HG02759 (cell line): Measurements from ENCODE around the gene KRT25.
"Not testable (repeated sequence)": the region's sequence is repeated elsewhere in the genome, so short reads cannot be mapped to it uniquely, and the experiment has no call there.

ENCODE experiments used
- ATAC-seq: cut with Tn5 transposase; IDR thresholded peaks from one replicate; pipeline ENCODE4 v1.9.1; 2021; ENCODE audit warnings: mild to moderate bottlenecking, moderate library complexity; ENCODE audit not compliant: unreplicated experiment

Gene KRT25

DNA sequence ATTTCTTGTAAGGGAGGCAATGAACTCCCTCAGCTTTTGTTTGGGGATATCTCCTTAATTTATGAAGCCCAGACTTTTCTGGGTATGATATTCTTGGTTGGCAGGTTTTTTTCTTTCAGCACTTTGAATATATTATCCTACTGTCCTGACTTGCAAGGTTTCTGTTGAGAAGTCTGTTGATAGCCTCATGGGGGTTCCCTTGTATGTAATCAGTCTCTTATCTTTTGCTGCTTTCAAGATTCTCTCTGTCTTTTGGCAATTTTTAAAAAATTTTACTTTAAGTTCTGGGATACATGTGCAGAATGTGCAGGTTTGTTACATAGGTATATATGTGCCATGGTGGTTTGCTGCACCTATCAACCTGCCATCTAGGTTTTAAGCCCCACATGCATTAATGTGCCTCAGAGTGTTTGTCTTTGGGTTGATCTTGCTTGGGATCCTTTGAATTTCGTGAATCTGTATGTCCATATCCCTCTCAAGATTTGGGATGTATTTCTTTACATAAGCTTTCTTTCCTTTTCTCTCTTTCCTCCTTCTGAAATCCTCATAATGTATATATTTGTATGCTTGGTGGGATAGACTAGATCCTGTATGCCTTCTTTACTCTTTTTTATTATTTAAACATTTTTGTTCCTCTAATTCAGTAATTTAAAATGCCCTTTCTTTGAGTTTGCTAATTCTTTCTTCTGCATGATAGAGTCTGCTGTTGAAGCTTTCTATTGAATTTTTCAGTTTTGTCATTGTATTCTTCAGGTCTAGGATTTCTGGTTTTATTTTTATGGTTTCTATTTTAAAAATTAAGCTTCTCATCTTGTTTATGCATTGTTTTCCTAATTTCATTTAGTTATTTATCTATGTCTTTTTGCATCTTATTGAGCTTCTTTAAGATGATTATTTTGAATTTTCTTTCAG lies 5.2 kb upstream of the KRT25 start:
- no peak for ATAC-seq

DNA sequence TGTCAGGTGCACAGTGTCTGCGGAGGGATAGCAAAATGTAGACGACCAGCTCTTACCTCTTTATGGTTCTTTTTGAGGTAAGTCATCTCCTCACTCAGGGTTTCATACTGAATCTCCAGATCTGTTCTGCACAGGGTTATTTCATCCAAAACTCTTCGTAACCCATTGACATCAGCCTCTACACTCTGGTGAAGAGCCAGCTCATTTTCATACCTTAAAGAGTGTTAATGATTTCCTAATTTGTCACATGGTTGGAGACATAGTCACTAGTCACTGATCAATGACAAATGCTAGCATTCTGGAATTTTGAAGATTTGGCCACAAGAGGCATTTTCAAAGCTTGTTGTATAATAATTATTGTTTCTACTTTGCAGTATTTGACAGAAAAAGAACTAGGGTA lies 1.3 kb downstream of the KRT25 start:
- ATAC-seq = no peak

- ATAC-seq = no peak
Measured at GRCh38 chr17:40751065-40751464, 4.1 kb downstream of the KRT25 start.

GRCh38 chr17:40750391-40750790 lies 4.7 kb downstream of the KRT25 start:
- no peak for ATAC-seq

- not testable (repeated sequence) for ATAC-seq
Measured at GRCh38 chr17:40748666-40749065, 6.5 kb downstream of the KRT25 start.

- no peak for ATAC-seq
Measured at GRCh38 chr17:40738553-40738952, 16.6 kb downstream of the KRT25 start.

DNA sequence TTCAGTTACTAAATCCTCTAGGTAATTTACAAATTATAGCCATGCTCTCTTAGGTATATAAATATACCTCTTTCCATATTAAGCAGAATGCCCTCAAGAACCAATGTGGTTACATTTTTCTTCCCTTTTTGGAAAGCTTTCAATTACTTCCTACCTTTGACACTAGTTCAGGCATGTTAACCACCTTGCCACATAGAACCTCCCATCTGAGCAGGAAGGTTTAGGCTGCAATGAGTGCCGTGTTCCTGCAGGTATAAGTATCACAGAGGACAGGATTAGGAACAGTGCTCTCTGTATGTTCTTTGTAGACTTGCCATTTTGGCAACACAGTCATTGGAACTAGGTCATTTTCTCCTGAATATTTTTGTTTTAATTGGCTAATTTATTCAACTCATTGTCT lies 20.1 kb downstream of the KRT25 start:
- no peak for ATAC-seq

- no peak for ATAC-seq
Measured at GRCh38 chr17:40734018-40734417, 21.1 kb downstream of the KRT25 start.

DNA sequence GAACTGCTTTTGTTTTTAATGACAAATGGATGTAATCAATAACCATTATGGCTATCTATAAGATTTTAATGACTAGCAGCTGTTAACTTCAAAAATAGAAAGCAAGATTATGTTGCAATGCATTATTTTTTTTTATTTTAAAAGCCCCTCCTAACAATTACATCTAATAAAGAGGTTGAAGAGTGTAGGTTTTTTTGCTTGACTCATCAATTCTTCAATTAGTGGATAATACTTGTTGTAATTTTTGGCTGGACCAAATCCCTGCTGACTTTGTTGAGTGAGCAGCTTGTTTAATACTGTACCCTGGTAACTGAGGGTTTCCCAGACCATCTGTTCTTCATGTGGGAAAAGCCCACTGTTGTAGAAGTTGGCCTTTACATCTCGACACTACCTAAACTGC lies 24.2 kb downstream of the KRT25 start:
- ATAC-seq = no peak

GRCh38 chr17:40727447-40728231 lies 27.5 kb downstream of the KRT25 start:
- ATAC-seq = no peak

DNA sequence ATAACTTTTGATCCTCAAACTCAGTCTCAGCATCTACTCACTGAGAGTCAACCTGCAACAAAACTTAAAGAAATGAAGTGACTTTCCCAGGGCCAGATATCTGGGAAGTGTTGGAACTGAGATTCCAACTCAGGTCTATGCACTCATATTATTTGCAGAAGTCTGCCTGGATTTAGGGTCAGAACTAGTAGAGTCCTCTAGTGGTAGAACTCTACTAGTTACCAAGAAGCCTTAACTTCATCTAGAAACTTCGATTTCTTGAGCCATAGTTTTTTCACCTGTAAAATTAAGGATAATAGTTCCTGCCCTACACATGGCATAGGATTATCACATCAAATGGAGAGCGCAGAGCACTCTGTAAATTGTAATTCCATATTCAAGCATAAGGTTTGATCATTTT lies 28.2 kb downstream of the KRT25 start:
- ATAC-seq = no peak

DNA sequence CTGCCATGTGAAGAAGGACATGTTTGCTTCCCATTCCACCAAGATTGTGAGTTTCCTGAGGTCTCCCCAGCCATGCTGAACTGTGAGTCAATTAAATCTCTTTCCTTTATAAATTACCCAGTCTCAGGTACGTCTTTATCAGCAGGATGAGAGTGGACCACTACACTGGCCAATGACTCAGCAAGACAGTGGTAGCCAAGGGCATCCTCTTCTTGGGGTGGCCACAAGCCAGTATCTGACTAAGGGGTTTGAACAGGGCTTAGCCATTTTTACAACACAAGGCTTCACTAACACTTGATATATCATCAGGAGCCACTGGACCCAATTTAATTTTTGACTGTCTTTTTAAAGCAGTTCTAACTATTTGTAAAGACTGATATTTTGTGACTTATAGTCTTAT lies 30.5 kb downstream of the KRT25 start:
- ATAC-seq = no peak

DNA sequence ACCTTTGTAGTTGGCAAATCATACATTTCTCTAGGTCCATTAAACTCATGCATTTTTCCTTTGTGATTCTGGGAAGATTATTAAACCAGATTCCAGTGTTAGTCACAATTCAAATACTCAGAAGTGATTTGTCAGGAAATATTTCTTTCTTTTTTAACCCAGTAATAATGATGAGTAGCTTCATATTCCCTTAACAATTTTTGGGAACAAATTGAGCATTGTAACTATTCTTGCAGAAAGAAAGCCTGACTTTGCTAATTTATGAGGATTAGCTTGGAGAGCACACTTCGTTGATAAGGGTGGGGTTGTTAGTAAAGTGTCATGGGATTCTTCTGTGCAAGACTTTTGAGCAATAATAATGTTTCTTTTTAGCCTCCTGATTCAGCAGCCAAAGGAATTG lies 32.9 kb downstream of the KRT25 start:
- no peak for ATAC-seq

DNA sequence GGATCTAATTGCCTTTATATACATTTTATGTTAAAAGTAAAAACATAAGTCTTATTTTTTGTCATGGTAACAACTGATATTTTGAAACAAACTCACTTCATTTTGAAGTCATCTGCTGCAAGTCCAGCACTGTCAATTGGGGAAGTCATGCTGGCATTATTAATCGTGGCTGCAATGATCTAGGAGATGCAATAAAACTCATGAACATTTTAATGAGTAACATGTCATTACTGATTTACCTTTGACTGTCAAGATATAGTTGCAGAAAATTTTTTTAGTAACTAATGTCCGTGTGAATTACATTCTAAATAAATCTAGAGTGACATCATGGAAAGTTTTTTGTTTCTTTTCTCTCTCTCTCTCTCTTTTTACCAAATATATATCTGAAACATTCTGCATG lies 34.2 kb downstream of the KRT25 start:
- no peak for ATAC-seq

- ATAC-seq = no peak
Measured at GRCh38 chr17:40718930-40719329, 36.2 kb downstream of the KRT25 start.

DNA sequence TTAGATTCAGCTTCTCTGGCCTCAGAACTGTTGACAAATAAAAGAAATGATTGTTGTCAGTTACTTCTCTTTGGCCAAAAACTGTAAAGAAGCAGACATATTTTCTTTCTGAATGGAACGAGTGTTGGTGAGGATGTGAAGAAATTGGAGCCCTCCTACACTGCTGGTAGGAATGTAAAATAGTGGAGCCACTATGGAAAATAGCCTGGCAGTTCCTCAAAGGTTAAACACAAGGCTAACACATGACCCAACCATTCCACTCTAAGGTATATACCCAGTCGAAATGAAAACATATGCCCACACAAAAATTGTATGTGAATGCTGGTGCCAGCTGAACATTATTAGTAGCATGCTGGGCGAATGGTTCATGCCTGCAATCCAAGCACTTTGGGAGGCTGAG lies 37.4 kb downstream of the KRT25 start:
- ATAC-seq = no peak

DNA sequence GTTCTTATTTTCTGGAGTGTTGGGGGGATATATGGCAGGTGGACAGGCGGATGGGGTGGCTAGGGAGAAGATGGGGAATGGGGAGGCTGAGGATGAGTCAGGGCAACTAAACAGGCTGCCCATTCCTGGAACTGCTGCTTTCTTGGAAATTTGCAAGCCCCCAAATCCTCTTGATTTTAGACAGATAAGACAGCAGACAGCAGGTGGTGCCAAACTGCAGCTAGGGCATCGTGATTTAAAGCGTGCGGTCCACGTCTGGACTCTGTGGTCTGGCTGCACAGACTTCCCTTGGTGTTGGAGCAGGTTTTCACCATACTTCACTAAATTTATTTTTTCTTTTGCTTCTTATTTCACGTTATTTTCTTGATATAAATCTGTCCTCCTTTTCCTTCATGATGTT lies 40.7 kb downstream of the KRT25 start:
- no peak for ATAC-seq

DNA sequence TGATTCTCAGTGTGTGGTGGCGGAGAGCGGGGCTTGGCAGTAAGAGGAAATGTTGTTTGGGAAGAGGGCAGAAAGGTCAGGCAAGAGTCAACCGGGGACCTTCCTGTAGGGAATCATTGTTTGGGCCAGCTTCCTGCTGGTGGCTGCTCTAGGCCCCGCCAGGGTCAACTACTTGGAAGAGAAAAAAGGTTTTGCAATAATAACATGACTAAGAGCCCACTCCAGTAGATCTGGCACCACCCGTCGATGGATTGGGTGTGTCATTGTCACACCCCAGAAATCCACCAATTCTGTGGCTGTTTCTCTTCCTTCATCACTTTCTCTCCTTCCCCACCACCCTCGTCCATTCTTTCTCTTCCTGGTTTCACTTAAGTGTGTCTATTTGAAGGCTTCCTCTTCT lies 47.4 kb downstream of the KRT25 start:
- ATAC-seq = no peak

DNA sequence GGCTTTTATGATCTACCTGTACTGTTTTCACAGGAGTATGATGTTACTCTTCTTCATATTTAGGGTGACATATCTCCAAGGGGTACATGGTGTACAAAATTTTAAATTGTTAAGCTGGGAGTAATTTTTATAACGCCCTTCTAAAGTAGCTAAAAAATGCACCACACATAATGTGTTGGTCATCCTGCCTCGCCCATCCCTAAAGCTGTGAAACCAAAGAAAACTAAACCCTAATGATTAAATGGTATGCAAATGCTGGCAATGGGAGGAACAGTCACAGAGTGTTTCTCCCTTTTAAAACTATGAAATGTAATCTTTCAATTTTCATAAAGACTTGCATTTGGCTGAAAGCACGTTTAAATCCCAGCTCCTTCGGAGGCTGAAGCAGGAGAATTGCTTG lies 49.5 kb downstream of the KRT25 start:
- no peak for ATAC-seq

- ATAC-seq = no peak
Measured at GRCh38 chr17:40703652-40704051, 51.5 kb downstream of the KRT25 start, which contains the start of gene KRT24. KRT24 (minus strand) TSS chr17:40703752; CDS start chr17:40703693, 59 bp downstream.

GRCh38 chr17:40702271-40702670 lies 52.9 kb downstream of the KRT25 start:
- ATAC-seq = no peak

DNA sequence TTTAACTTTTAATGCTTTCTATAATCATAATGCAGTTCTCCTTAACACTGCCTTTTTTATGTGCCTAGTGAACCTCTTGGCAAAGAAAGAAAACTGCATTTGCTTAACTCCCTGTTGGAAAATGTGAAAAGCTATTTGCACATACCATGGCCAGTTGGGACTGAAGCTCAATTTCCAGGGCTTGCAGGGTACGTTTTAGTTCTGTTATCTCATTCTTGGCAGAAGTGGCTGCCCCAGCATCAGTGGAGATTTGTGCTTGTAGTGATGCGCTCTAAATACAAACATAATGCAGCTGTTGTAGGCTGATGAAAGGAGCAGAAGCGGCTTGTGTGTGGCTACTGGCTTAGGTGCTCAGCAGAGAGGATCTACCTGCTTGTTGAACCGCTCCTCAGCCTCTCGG lies 55.3 kb downstream of the KRT25 start:
- ATAC-seq = no peak
